Renal pelvis (tissue), 4 donors: ENCODE data around the gene CNKSR3. TPM values are rescaled to one million over a fixed set of nuclear protein-coding genes. Genes with fewer than 3 reads are reported as not detected.
"Not testable (repeated sequence)": the region's sequence is repeated elsewhere in the genome, so short reads cannot be mapped to it uniquely, and the experiment has no call there.

ENCODE experiments used
- DNase-seq: peaks from one replicate; pipeline ENCODE4 v3.0.0-alpha.2; 2013
- polyA plus RNA-seq, 3 donors: library from polyadenylated mRNA; unstranded; fragments of 120-200 nt; gene quantifications; one replicate each; pipeline ENCODE4 v1.2.1, GENCODE V29; 2013; ENCODE audit not compliant: insufficient read length in 3 of 3

The CNKSR3 gene
- polyA plus RNA-seq, 3 donors: 51.9 to 62.0 (median 58.3) TPM

DNA sequence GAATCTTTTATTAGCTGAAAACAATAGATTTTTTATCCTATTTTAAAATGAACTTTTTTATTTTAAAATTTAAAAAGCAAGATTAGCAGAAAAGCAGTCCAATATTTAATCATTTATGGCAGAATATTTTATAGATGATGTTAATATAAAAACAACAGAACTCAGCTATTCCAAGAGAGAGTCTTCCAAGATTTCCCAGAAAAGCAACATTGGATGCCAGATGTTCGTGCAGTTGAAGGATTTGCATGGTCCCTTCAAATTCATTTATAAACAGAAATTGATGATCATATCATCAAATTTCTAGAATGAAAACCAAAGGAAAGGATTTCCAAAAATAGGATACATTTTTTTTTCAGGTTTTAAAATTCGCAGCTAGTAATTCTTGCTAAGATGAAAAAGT is 25.4 kb upstream of the CNKSR3 start:
- DNase-seq: no peak

DNA sequence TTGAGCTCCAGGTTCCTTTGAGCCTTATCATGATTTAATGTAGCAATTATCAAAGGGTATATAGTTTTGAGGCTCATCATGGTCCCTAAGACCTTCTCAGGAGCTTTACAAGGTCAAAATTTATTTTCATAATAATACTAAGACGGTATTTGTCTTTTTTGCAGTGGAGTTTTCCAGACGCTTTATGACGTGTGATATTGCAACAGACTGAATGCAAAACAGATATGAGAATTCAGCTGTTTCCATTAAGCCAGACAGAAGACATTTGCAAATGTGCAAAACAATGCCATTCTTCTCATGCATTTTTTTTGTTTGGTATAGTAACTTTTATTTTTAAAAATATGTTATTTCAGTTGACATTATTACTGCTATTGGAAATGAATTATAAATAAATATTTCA is 24.7 kb upstream of the CNKSR3 start:
- DNase-seq: no peak

DNA sequence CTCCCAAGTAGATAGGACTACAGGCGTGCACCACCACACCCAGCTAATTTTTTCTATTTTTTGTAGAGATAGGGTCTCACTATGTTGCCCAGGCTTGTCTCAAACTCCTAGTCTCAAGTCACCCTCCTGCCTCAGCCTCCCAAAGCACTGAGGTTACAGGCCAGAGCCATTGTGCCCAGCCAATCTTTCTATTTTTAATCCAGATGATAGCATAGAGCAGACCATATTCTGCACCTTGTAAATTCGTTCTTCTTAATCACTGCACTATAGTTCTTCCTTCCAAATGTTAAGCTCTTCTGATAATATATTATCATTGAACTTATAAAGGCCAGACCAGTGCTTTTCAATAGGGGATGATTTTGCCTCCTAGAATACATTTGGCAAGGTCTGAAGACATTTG is 24.0 kb upstream of the CNKSR3 start:
- DNase-seq: no peak

DNA sequence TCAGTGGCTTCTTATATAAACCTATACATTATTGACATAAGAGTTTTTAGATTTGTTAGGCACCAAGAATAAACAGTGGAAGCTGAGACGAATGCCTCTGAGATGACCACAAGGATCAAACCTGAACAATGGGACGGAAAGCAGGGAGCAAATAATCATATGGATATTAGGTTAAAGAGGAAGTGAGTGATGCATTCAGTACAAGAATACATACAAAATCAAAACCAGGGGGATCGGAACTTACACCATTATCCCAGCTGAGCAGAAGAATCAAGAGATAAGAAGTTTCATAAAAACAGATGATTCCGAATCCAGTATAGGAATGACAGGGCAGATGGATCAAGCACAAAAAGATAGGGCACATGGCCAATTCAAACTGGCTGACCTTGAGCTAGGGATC is 21.9 kb upstream of the CNKSR3 start:
- DNase-seq: no peak

DNA sequence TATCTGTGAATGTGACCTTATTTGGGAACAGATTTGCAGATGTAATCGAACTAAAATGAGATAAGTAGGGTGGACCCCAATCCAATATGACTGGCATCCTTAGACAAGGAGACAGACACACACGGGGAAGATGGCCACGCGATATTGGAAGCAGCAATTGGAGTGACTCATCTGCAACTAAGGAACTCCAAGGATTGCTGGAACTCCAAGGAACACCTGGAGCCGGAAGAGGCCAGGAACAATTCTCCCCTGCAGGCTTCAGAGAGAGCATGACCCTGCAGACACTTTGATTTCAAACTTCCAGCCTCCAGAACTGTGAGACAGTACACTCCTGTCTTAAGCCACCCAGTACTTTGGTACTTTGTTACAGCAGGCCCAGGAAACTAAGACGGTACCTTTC is 19.5 kb upstream of the CNKSR3 start:
- DNase-seq: no peak

DNA sequence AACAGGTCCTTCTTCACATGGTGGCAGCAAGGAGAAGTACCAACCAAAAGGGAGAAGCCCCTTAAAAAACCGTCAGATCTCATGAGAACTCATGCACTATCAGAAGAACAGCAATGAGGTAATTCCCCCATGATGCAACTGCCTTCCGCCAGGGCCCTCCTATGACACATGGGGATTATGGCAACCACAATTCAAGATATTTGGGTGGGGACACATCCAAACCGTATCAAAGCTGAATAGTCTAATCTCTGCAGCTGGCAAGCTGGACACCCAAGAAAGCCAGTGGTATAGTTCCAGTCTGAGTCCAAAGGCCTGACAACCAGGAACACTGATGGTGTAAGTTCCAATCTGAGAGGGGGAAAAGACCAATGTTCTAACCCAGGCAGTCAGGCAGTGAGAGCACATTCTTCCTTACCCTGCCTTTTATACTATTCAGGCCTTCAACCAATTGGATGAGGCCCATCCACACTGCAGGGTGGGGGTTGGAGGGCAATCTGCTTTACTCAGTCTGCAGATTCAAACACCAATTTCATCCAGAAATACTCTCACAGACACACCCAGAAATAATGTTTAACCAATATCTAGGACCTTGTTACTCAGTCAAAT is 17.9 kb upstream of the CNKSR3 start:
- no peak for DNase-seq

DNA sequence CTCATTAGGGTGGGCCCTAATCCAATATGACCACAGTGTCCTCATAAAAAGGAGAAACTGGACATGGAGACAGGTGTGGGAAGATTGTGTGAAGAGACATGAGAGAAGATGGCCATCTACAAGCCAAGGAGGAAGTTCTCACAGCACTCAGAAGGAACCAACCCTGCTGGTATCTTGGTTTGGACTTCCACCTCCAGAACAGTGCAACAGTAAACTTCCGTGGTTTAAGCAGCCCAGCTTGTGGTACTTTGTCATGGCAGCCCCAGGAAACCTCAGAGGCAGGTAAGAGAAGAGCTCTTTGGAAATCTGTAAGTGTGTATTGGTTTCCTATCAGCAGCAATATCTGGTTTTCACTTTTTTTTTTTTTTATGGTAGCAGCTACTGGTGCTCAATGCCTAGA is 16.5 kb upstream of the CNKSR3 start:
- no peak for DNase-seq

DNA sequence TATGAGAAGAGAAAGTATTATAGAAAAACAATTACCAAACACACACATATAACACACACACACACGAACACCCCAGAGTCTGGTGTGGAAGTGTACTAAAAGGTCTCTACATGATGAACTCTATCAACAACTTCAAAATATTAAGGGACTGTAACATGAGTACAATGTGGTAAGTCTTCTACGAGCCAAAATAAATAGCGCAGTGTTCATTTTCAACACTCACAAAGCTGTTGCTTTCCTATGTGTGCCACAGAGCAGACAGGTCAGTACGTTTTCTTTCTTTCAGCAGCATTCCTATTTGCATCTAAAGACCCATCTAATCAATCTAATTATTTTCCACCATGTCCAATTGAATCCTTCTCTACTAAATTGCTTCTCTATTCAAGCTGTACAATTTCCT is 12.1 kb upstream of the CNKSR3 start:
- DNase-seq: no peak

DNA sequence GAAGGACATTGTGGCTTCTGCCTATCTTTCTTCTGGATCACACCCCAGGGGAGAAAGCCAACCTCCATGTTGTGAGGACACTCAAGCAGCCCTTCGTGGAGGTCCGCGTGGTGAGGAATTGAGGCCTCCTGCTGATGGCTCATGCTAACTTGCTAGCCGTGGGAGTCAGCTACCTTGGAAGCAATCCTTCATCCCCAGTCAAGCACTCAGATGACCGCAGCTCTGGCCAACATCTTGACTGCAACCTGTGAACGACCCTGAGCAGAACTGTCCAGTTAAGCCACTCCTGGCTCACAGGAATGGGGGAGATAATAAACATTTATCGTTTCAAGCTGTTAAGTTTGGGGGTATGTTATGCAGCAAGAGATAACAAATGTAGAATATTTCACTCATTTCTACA is 10.9 kb upstream of the CNKSR3 start:
- DNase-seq: no peak

DNA sequence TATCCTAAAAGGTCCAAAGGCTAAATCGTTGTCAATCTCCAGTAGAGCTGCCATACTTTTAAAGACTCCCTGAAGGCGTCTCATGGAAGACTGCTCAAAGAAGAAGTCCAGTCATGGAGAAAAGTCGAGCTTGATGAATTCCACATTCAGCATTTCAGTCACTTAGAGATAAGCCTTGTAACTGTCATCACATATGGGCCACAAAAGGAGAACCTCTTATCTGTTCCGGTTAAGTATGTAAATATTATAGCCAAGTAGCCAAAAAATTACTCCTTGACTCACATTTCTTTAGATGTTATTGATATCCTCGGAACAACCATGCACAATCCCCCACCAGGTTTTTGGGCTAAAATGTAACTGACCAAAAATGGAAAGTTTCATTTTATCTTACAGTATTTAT is 9.8 kb upstream of the CNKSR3 start:
- DNase-seq: no peak

DNA sequence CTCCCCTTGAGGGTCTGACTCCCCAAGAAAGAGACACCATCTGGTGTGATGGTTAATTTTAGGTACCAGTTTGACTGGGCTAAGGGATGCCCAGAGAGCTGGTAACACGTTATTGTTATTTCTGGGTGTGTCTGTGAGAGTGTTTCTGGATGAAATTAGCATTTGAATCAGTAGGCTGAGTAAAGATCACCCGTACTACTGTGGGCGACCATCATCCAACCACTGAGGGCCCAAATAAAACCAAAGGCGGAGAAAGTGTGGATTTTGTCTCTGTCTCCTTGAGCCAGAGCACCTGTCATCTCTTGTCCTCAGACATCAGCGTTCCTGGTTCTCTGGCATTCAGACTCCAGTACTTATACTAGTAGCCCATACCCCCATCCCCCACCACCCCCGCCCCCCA is 7.9 kb upstream of the CNKSR3 start:
- no peak for DNase-seq

DNA sequence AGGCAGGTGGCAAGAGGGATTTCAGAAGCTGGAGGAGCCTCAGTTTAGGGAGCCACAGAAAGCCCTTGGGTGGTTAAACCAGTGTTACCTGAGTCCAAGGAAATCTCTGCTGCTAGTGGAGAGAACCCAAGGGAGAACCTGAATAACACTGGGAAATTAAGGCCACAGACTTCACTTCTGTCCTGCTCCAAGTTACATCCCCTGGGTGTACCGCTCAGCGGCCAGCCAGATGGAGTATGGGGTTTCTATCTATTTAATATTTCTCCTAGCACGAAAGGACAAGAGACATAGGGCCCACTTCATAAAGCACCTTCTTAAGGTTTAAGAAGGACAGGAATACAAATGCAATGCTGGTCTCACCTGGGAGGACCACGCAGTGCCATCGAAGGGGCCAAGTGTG is 5.8 kb upstream of the CNKSR3 start:
- no peak for DNase-seq

DNA sequence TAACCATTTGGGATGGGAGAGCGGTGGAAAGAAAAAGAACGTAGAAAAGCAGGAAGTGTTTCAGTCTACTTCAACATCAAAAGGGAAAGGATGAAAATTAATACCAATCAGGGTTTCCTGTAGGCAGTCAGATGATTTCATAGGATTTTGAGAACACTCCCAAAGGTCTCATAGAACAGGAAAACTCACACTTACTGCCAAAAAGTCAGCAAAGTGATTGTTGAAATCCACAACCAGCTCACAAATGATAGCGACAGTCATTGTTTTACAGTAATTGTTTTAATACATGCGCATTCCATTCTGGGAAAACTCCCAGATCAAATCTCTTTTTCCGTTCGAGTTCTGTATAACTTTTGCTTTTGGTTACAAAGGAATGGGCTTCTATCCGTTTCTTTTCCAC is 5.3 kb upstream of the CNKSR3 start:
- no peak for DNase-seq

DNA sequence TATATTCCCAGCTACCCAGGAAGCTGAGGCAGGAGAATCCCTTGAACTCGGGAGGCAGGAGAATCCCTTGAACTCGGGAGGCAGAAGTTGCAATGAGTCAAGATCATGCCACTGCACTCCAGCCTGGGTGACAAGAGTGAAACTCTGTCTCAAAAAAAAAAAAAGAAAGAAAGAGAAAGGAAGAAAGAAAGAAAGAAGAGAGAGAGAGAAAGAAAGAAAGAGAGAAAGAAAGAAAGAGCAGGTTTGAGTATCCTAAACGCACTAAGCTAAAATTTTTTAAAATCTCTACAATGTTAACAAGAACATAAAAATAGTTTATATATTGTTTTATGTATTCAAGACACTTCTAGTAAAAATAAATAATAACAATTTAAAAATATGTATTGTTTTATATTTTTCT is 4.6 kb upstream of the CNKSR3 start:
- DNase-seq: not testable (repeated sequence)

DNA sequence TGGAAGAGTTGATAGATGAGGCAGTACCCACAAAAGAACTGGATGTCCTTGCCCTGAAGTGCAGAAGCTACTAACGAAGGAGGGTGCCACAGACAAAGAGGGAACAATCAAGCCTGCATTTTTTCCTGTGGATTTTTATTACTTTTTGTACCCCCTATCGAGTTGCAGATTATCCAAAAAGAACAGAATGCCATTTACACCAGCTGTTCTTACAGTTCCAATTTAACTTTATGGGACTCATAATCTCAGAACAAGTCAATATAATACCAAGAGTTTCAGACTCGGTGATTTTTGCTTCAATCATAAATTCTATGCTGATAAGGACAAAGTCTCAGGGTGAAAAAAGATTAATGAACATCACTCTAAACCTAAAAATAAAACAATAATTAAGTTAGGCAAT is 4.0 kb upstream of the CNKSR3 start:
- DNase-seq: no peak

DNA sequence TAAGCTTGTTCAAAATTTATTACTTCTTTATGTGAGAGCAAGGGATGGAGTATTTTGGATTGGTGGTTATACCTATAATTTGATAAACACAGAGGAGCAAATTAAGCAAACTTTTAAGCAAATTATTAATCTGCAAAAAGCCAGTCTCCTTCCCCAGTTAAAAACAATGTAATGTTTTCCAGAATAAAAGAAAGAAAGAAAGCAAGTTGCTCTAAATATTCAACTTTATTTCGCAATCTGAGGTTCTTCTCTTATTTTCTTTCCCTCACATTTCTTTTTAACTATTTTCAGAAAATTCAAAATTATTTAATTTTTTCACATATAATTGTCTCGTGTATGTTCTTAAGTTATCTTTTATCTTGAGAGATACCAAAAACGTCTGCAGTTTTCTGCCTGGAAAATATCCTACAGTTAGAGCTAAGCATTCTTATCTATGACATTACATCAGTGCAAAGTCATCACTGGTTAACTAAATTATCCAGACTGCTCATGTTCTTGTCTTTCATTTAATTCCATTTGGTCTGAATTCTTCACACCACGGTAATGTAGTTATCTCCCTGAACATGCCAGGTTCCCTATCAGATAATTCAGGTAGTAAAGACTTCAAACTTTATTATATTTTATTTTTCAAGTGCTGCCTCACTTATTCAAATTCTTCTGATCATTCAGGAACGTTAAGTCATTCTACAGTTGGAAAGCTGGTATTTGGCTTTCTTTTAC is 3.3 kb upstream of the CNKSR3 start:
- DNase-seq: no peak

DNA sequence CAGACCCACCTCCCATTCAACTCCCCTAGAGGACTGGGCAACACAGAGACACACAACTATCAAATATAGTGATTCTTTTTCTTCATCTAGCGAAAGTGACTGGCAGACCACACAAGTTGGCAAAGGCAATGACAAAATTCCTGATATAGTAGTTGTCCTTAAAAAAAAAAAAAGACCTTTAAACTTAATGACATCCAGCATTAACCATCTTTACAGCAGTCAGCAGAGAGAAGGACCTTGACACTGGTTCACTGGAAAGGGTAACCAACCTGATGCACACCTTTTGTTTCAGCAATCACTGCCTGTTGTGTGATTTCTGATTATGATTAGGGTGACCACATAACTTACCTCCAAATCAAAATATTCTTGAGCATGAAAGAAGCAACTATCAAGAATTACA is 1.7 kb upstream of the CNKSR3 start:
- DNase-seq: no peak

DNA sequence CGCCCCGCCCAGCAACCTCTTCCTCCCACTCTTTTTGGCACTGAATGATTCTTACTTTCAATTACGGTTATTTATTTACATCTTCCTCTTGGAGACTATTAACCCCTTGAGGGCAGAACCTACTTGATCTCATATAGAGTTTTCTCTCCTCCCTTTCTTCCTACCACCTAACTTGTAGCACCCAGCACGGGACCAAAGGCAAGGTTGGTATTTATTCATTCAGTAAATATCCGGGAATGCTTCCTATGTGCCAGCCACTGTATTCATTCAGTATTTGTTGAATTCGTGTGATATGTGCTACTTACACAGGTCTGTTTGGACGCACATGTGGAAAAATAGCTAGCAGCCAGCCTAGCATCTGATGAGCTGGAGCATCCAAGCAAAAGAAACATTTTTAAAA is 1.3 kb upstream of the CNKSR3 start:
- DNase-seq: no peak

DNA sequence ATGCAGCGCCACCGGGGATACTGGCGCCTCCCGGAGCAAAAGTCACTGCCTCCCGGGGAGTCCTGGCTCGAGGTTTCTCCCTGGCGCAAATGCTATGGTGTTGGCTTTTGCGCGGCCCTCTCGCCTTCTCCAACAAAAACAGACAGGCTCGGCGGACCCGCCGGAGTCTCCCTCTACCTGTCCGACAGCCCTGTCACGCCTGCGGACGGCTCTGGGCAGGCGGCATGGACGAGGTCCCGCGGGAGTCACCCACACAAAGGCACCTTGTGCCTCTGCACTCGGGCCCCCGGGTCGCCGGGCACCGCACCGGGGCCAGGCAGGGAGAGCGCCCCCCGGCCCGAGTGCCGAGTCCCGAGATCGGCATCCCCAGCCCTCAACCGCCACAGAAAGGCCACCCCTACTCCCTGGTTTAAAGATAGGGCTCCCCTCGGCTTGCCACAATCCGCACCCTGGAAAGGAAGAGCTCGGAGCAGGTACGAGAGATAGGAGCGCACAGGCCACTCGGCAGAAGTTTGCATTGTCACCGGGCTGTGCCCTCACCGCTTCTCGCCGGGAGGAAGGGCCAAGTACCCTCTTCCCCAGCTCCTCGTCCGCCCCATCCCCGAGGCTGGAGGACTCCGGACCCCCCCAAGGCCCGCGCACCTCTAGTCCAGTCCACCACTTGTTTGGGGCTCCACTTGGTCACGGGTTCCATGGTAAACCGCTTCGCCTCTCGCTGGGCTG is 903 bp downstream of the CNKSR3 start:
- no peak for DNase-seq

DNA sequence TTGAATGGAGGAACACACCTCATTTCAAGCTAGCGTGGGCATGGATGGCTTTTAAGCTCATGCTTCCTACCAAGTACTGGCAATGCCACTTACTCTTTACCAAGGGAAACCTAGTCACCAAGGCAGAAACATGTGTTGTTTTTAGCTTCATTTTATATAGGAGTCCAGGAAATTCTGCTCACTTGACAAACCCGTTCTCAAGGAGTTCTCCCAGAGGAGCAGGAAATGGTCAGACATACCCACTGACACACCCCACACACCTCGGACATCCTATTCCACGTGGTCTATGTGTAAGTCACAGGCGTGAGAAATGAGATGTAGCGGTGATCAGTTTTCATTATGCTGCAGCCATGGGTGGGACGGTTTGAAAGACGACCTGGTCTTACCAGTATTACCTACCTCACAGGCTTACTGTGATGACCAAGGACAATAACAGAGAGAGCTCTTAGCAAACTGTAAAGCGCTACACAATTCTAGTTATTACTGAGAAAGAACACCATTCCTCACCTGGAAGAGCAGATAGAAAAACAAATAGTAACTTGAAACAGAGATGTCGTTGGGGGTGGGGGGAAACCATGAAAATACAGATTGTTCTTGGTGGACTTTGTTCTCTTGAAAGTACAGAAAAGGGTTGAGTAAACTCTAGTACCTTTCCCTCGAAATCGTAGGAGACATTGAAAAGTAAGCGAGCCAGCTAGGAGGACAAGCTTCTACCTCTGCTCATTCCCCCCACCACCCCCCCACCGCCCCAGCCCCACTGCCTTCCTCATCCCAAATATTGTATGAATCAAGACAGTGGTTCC is 1.7 kb downstream of the CNKSR3 start:
- DNase-seq: no peak

DNA sequence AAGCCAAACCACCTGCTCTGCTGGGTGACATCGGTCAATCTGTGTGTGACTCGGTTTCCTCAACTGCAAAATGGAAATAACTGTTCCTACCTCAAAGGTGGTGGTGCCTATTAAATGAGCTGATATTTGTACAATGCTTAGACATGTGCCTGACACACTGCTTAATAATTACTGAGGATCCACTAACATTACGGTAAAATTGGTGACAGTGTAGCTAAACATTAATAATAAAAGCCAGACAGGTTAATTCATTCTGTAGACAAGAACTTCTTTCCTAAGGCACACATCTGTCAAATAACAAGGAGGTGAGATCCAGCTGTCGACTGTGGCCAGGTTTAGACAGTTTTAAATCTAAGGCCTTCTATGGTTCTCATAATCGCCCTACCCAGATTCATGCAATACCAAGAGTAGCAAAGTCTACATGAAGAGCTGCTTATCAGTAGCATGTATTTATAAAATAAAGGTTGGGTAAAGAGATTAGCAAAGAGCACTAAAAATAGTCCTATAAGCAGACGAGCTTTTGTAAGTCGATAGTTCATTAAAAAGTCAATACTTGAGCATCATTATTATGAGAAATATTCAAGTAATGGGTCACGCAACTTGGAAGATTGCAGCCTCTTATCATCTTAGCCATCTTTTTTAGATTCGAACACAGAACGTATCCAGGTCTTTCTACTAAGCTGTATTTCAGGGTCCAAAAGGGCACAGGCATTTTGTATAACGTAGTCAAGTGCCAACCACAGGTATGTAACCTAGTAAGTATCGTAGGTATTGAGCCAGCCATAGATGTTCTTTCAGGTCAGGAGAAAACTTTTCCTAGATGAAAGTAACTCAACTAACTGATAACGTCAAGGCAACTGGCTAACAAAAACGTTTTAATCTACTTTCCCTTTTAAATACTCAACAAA is 3.2 kb downstream of the CNKSR3 start:
- no peak for DNase-seq

DNA sequence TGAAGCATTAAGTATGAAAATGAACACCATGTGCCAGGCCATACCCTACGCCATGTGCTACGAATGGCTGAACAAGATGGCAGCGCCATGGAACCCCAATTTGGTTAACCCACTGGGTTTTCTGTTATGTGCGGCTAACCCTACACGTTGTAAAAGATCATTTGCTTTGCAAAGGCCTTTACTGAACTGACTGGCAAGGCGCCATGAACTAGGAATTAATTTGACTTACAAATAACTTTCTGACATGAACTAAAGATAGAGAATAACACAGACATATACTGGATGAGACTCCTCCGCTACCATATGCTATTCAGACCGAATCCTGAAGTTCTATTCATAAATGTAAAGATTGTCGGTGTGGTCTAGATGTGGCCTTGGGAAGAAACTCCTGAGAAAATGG is 3.9 kb downstream of the CNKSR3 start:
- no peak for DNase-seq
